NCI-H2196 (cell line): Measurements from ENCODE around the gene AHRR.
A peak's percentile ranks its signal among the peaks of the same experiment; 100 is the strongest.
"Not testable (repeated sequence)": the region's sequence is repeated elsewhere in the genome, so short reads cannot be mapped to it uniquely, and the experiment has no call there.

Experiments
- DNase-seq: peaks from one replicate; lab custom pipeline; 2025; ENCODE audit not compliant: unreplicated experiment; lab: John Stamatoyannopoulos, UW

Gene AHRR

DNA sequence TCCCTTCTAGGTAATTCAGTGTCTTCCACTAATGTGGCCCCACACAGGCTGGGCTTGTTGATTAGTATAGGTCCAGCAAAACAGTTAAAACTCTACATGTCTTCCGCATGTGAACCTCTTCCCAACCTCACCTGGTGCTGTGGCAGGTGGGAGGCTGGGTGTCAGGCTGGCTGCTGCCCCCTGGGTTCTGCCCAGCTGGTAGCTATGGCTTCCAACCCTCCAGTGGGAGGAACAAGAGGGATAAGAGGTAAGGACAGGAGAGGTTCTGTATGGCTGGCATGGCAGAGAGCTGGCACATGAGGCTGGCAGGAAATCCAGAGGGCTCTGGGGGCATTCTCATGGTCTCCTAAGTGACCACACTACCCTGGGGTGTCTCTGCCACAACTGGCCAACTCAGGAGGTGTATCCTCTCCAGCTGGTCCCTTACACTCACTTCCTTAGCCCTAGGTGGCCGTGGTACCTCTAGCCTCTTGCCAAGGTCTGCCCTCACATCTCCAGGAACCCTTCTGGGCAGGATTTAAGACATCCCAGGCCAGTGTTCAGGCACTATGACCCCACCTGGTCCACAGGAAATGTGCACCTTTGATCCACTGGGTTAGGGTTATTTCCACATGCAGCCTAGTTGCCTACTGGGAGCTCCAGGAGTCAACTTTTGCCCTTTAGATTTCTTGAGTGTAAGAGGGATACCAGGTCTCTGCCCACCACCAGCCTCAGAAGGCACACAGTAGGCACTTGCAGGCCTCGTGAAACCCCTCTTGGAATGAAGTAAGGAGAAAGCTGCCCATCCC lies 41.7 kb downstream of the AHRR start:
- DNase-seq = no peak

DNA sequence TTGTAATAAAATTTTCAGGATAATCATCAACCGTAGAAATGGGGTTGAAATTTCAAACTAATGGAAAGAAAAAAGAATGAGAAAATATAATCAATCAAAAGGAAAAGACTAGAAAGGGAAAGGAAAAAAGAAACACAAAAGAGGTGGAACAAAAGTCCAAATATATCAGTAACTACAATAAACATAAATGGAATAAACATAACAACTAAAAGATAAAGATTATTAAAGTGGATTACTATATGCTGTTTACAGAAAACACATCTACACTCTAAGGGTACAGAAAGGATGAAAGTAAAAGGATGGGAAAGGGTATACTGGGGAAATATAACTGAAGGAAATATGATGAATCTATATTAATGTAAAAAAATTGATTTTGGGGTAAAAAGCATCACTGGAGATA lies 43.0 kb downstream of the AHRR start:
- no peak for DNase-seq

DNA sequence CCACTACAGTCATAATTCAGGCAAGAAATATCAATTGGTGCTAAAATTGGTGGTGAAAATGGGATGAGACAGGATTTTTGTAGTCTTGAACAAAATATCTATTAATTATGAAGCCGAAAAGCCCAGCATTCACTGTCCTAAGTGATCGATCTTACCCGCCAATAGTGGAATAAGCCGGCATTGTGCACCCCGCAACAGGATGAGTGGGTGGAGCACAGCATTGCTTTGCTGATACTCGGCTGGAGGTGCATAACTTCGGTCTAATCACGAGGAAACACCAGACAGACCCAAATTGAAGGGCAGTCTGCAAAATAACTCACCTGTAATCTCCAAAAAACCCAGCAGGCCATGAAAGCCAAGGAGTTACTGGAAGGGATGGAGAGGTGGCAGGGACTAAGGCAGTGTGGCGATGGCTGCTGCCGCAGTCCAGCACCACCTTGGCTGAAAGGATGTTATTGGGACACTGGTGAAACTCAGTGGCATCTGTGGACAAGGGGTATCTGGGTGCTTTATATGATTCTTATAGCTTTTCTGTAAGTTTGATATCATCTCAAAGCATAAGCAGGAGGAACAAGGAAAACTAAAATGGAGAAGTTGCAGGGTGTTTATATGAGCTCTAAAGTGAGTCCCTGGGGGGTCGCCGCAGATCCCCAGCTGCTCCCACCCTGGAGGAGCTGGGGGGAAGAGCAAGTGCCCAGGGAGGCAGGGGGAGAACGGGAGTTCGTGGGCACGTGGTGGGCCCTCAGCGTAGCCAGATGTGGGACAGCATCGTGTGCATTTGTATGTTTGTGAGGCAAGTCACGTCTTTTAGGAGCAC lies 45.2 kb downstream of the AHRR start:
- DNase-seq = no peak

DNA sequence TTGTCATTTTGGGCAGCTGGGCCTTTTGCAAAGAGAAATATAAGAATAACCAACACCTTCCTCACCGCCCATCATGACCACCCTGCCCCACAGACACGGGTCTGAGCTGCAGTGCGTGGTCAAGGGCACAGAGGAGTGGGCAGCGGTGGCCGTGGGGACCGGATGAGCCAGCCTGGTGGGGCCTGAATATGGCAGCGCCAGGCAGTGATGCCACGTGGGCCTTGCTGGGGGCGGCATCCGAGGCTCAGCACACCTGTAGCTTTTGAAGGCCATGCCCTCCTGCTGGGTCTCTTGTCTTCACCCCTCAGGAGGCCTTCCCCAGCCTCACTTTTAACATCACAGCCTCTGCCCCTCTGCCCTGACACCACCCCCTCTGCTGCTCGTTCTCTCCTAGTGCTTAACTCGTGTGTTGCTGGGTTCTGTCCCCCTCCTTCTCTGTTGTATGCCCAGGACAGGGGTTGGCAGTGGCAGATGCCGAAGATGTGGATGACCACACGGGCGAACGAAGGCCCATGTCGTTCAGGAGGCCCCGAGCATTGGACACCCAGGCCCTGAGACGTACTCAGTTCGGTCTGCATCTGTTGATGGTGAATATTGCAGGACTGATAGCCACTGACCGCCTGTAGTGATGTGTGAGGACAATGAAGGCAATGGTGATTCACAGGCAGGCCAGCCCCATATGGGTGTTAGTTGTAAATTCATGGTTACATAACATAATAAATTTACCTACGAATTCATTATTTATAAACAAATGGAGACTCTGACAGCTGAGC lies 46.0 kb downstream of the AHRR start:
- no peak for DNase-seq

DNA sequence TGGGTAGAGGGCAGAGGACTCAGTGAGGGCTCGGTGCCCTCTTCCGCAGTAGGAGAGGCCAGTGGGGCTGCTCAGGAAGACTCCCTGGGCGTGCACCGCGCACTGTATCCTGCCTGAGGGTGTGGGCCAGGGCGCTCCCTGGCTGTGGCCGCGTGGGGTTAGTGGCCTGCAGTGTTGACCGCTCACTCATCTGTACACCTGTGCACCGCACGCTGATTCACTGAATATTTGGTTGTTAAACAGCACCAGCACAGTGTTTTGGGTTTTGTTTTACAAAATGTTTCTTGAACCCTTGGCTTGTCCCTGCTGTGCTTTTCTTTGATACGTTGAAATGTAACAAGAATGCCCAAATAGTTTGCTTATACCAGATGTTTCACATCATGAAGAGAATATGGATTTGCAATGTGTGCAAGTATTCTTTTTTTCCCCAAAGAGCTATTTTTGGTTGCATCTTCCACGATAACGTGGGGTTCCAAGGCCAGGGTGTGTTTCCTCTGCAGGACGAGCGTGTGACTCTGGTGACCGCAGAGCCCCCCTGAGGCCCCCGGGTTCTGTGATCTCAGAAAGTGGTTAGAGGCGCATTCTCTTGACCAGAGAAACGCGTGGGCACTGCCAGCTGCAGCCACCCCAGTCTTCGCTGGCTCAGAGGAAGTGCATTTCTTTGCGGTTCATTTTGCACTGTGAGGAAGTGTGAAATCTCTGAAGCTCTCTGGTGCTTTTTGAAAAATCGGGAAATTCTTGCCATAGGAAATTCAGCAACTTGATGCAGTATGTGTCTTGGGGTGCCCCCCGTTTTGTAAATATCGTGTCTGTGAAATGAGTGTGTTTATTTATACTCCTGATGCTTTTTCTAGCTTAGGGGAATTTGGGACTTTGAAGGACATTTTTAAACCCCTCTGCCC lies 46.9 kb downstream of the AHRR start:
- DNase-seq = no peak

DNA sequence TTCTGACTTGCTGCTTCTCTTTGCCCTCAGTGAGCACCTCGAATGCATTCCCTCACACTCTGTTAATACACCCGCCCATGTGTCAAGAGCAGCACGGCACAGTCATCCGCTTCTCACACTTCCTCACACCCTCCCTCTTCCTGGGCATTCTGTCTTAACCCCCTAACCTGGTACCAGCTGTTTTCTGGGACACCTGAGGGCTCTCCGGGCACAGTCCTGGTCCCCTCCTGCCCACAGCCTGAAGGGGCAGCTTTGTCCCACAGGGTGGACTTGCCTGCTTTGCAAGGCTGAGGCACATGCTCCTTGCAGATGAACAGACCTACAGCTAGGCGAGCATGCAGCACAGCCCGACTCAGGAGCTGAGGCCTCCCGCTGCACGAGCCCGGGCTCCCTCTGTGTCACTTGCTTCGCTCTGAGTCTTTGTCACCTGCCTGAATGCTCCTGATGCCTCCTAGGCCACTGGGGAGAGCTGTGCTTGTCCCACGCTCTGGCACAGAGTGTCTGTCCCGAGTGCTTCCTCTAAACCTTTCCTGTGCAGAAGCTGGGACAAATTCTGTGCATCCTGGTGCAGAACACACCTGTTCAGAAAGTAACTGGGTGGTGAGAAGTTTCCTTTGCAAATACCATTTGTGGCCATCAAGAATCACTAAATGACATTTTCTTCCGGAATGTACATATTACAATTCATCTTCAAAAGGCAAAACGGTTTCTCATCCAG lies 47.8 kb downstream of the AHRR start:
- no peak for DNase-seq

DNA sequence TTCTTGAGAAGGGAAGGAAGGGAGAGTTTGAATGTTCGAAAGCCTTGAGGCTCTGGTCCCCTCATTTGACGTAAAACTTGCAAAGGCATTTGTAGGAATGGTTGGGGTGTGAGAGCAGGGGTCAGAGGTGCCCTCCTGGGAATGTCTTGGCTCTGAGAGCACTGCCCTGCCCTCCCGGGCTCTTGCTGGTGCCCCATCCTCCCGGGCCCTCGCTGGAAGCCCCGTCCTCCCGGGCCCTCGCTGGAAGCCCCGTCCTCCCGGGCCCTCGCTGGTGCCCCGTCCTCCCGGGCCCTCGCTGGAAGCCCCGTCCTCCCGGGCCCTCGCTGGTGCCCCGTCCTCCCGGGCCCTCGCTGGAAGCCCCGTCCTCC lies 48.3 kb downstream of the AHRR start:
- not testable (repeated sequence) for DNase-seq

DNA sequence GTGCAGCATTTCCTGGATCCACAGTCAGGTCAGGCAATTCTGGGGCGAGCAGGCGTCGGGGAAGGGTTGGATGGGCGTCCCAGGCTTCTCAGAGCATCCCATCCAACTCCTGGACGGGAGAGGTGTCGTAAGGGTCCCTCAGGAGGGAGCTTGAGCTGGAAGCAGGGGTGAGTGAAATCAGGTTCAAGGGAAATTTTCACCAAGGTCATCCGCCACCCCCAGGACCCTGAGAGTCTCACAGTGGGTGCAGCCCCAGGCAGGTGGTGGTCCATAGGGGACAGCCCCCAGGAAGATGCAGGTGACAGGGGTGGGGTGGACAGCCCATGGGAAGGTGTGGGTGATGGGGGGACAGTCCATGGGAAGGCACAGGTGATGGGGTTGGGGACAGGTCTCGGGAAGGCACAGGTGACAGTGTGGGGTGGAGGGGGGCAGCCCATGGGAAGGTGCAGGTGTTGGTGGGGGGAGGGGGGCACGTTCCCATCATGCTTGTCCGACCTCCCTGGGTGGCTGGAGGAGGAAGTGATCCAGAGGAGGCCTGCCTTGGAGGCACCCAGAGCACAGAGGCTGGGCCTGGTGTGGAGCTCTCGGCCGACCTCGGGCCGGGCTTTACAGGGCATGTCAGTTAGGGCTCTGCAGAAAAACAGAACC lies 48.9 kb downstream of the AHRR start:
- DNase-seq = no peak

DNA sequence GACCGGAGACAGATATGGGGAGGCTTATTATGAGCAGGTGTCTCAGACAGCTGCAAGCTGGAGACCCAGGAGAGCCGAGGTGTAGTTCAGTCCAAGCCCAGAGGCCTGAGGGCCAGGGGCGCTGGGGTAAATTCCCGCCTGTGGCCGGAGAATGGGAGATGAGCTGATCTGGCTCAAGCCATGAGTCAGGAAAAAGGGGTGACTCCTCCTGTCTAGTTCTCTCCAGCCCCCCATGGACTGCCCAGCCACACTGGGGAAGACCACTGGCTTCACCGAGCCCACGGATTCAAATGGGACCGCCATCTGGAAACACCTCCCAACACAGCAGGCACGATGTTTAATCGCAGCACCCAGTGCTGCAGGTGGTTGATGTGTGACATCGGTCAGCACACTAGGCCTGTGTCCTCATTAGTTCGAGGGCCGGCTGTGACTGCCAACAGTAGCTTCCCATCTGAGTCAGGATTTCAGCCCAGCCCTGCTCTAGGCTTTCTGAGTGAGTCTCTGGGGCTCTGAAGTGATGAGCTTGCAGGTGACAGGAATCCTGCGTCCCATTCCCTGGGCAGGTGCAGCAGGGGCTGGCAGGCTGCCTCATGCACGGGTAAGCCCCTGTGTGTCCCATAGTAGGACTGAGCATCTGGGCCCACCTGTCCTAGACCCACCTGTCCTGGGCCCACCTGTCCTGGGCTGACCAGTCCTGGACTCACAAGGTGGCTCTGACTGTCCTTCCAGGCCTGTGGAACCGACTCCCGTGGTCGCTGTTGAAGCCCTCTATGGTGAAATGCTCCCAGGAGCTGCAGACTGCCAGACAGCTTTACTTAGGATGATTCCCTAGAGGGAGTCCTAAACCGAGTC lies 49.7 kb downstream of the AHRR start:
- no peak for DNase-seq

DNA sequence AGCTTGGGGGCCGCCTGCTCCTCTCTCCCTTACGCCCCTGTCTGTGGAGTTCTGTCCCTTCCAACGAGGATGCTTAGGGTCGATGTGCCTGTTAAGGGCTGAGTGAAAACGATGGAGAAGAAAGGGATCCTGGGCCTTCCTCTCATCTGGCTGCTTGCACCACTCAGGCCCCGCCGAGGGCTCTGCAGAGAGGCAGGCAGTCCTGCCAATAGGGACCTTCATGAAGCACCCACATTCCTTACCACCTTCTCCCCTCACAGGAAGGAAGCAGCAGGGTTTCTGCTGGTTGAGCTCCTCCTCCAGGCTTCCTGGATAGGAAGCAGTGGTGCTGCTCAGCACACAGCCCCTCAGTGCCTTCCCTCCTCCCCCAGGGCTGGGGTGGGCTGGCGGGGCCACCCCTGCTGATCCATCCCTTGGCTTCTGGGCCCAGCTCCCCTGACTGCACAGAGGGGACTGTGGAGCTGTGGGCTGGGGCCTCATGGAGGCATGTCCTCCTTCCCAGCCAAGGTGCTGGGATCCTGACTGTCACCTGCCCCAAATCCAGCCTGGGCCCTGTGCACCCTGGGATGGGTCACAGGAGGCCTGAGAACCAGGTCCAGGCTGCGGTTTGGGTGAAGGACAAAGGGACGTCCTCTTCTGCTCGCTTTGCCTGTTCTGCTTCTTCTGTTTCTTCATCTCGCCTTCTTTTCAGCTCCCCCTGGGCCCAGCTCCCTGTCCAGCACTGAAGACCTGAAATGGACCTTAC lies 50.5 kb downstream of the AHRR start:
- no peak for DNase-seq

DNA sequence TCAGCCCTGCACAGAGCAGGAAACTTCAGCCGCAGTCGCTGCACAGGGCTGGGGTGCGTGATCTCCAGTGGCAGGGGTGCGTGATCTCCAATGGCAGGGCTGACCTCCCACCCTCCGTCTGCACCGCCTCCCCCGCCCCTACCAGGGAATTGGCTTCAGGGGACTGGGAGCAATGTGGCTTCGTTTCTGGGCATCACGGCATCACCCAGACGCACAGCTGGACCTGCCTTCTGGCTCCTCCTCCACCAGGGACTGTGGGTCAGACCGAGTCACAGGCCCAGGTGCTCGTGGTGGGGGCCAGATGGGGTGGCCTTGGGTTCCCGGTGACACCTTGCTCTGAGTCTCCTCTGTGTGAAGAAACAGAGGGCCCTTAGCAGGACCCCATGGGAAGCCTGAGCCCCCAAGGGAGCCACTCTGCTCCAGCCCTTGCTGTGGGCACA lies 51.1 kb downstream of the AHRR start:
- DNase-seq = no peak

DNA sequence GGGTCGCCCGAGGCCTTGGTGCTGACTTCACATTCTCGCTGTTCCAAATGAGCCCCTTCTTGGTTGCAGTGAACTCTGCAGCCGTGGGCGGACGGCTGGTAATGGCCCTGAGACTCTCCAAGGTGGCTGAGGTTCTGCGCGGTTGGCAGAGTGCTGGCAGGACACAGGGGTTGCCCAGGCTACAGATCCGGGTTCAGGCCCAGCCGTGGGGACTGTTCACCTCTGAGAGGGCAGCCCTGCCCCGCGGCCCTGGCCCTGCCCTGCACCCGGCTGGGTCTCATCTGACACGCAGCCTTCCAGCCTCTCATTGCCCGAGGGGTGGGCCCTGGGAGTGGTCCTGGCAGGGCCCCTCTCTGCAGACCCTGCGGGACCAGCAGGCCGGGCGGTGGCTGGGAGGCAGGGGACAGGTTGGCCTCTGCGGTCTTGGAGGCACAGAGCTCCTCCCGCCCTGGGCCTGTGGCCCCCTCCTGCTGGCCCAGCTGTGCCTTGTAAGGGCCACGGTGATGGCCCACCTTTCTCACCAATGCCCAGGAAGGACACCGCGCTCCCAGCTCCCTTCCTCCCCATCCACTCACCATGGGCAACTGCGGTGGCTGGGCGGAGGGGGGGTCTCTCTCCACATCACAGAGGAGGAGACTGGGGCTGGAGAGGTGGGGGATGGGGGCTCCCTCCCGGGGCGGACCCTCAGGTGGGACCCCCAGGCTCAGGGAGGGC lies 51.6 kb downstream of the AHRR start:
- no peak for DNase-seq

DNA sequence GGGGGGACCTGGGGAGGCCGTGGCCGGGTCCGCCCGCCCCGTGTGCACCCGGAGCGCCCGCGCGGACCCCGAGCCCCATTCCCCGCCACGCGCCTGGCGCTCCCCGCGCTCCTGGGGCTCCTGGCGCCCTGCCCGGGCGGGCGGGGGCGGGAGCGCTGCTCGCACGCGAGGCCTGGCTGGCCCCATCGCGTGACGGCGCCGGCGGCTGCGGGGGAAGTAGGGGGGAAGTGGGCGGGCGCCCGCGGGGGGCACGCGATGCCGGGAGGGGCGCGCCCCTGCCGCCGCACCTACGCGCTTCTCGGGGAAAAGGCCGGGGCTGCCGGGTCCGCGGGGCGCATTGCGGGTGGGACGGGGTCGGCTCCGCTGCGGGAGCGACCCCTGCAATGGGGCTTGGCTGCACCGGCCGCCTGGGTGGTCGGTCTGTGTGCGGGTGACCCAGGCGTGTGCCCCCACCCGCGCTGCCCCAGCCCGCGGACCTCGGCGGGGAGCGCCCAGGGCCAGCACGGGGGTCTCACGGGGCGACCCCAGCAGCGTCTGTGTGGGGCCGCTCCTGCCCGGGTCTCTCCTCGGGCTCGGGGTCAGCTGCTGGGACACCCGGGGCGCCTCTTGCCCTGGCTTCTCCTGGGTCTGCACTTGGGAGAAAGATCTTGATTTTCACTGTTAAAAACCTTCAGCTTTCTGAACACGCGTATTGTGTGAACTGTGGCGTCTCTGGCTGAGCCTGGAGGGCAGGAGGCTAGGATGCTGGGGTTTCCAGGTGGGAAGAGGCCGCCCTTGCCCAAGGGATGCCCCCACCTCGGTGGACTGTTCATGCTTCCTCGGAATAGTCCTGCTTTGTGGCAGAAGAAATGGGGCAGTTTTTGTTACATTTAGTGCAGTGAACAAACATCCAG lies 52.4 kb downstream of the AHRR start:
- peak; percentile 61 for DNase-seq

DNA sequence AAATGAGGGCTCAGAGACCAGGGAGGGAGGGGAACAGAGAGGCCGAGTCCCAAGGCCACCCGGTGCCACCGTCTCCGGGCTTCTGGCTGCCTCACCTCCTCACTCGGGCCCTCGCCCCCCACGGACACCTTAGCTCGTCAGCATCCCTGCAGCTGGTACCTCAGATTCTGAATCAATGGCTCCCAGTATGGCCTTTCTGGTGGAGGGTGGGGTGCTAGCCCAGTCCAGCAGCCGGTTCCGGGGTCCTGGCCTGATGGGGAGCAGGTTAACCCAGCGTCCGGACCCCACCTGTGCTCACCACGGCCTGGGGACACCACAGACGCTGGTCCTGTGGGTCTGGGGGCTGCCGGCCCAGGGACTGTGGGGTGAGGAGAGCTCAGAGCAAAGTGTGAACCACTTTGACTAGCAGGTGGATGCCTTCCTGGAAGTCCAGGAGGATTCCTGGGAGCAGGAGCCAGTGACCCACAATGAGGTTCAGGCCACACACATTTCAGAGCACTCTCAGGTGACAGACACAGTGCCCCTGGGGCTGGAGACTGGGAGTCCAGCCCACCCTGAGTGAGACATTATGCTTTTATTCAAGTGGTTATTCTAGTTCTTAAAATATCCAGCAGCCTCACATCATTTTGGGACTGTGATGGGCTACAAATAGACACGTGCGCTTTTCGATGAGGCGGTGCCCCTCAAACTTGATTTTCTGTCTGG lies 53.3 kb downstream of the AHRR start:
- no peak for DNase-seq

DNA sequence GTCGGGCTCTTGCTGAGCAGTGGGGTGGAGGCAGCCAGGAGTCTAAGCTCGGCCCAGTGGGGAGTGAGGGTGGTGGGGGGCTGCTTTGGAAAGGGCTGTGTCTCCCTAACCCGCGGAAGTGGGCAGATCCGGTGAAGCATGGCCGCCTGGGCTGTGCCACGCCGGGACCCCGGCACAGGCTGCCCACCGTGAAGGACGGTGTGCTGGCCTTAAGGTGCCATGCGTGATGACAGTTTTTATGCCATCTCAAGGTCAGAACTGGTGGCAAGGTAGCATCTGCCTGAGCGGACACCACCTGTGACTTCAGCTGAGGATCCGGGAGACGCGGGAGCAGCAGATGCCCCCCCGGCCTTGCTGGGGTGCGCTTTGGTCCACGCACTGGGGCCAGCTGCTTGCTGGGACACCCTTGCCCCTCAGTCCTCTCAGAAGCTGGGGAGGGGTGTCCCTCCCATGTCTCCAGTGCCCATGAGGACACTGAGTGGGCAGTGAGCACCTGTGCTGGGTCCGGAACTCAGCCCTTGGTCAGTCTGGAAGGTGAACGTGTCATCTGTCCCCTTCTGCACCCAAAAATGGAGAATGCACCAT lies 53.9 kb downstream of the AHRR start:
- no peak for DNase-seq
